ENCODE results near the gene LRP8. TPM values are rescaled to one million over a fixed set of nuclear protein-coding genes. Genes with fewer than 3 reads are reported as not detected.

Gene LRP8
- total RNA-seq, 2 donors from 2014 or later: 4.7 to 15.3 TPM

DNA sequence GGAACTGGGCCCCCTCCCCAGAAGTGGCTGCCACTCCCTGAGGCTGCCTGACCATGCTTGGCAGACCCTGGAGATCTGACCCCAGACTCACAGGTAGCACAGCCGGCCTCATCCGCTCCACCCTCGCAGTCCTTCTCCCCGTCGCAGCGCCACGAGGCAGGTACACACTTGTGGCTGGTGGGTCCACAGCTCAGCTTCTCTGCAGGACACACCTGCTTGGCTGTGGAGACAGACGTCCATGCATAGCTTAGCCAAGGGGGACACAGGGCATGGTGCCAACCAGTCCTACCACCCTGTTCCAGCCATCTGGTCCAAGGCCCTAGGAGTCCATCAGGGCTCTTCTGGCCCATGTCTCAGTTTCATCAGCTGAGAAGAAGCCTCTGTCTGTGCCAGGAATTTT is 47.4 kb downstream of the LRP8 start:
- intact Hi-C loops (cut with DNase I): no loop called here

DNA sequence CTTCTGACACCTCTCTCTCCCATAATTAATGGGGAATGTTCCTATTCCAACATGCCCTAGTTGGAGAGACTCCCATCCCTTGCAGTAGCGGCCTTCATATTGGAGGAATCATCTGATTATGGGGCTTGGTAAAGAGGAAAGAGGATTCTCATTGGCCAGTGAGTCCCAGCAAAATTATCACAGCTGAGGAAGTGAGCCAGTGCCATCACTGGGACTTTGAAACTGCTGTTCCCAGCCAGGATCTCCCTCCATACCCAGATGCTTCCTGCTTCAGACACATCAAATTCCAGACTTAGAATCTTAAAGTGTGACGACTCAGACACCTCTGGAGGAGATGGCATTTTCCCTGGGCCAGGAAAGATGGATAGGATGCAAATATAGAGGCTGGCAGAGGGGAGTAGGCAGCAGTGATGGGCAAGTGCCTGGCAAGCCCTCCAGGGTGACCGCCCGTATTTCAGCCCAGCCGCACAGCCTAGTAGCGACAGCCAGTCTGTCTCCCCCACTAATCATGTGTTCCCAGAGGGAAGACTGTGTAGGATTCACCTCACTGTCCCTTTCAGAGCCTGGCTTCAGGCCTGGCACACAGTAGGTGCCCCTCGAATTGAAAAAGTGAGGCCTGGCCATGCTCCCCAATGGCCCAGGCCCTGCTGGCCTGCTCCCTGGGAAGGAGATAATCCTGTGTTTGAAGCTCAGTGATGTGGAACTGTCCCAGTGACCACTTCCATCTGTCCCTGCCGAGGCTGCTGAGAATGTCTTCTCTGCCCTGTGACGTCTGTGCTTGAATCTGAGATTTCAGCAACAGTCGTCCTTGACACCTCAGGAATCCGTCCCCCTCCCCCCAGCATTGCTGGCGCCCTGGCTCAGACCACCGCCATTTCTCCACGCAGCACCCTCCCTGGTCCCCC is 48.3 kb downstream of the LRP8 start:
- TF ChIP-seq, protein P1, sequence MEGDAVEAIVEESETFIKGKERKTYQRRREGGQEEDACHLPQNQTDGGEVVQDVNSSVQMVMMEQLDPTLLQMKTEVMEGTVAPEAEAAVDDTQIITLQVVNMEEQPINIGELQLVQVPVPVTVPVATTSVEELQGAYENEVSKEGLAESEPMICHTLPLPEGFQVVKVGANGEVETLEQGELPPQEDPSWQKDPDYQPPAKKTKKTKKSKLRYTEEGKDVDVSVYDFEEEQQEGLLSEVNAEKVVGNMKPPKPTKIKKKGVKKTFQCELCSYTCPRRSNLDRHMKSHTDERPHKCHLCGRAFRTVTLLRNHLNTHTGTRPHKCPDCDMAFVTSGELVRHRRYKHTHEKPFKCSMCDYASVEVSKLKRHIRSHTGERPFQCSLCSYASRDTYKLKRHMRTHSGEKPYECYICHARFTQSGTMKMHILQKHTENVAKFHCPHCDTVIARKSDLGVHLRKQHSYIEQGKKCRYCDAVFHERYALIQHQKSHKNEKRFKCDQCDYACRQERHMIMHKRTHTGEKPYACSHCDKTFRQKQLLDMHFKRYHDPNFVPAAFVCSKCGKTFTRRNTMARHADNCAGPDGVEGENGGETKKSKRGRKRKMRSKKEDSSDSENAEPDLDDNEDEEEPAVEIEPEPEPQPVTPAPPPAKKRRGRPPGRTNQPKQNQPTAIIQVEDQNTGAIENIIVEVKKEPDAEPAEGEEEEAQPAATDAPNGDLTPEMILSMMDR (IDR thresholded peaks at IDR 0.05): no peak
- Histone ChIP-seq H3K4me1 (no peaks in the 10 kb centered on the region), H3K9me3 (no peaks in the 10 kb centered on the region), H3K4me3 (no peak overlapping the region), H3K9ac (ENCODE audit: low read depth in 2 of 2, low read length in 2 of 2) (no peak overlapping the region), H3K36me3 (no peaks in the 10 kb centered on the region), H3K27me3 (no peaks in the 10 kb centered on the region), H3K27ac (no peak overlapping the region)
- intact Hi-C loops (cut with DNase I): loop anchor here (1.0 kb wide), 1 partner anchor 114 kb away; no protein-coding TSS in a partner anchor
- no peak for DNase-seq

More for the DNA sequence above, 47.4 kb downstream of the LRP8 start:
- TF ChIP-seq, protein P1 (IDR thresholded peaks at IDR 0.05): no peak
- Histone ChIP-seq H3K4me1 (no peaks in the 10 kb centered on the region), H3K27ac (no peak overlapping the region), H3K27me3 (no peaks in the 10 kb centered on the region), H3K9me3 (no peaks in the 10 kb centered on the region), H3K4me3 (no peak overlapping the region), H3K36me3 (no peaks in the 10 kb centered on the region), H3K9ac (ENCODE audit: low read depth in 2 of 2, low read length in 2 of 2) (no peak overlapping the region)
- DNase-seq: no peak

DNA sequence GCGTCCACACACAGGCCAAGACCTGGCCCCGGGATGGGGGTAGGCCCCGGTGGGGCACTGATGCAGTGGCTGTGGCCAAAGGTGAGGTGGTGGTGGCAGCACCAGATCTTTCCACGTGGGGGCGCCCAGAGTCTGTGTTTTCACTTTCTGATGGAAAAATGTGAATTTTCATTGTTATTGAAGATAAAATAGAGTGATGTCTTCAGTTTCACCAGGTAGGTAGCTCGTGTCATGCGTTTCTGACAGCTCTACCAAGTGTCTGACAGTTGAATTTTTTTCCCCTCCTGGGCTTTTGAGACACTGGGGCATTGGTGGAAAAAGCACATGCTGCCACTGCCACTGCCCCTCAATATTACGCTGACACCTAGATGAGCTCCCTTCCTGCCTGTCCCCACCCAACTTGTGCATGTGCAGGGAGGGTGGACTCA is 49.6 kb downstream of the LRP8 start:
- H3K4me3 ChIP-seq: no peak overlapping the region
- TF ChIP-seq, protein P1 (IDR thresholded peaks at IDR 0.05): peak; percentile 89

DNA sequence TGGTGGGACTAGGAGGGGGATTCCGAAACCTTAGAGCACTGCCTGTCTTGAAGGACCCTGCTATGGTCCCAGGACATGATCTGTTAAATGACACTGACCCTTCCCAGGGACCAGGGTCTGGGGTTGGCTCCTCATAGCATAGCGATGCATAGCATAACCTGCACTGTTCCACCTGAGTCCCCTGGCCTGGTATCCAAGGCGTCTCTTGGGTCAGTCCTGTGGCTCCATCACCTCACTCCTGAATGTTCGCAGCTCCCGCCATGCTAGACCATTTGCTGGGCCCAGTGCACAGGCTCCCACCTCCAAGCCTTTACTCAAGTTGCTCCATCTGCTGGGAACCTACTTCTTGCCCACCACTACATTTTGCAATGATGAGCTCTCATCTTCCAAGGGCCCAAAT is 50.5 kb downstream of the LRP8 start:
- H3K4me1 ChIP-seq: no peaks in the 10 kb centered on the region
- no peak overlapping the region for H3K27ac ChIP-seq
- TF ChIP-seq, protein P1 (IDR thresholded peaks at IDR 0.05): no peak
- no peak for DNase-seq
- H3K36me3 ChIP-seq: no peaks in the 10 kb centered on the region
- no peaks in the 10 kb centered on the region for H3K9me3 ChIP-seq
- no peak overlapping the region for H3K9ac ChIP-seq (ENCODE audit: low read depth in 2 of 2, low read length in 2 of 2)
- H3K4me3 ChIP-seq: no peak overlapping the region
- intact Hi-C loops (cut with DNase I): no loop called here
- no peaks in the 10 kb centered on the region for H3K27me3 ChIP-seq

More for the DNA sequence above, 49.6 kb downstream of the LRP8 start:
- H3K4me1 ChIP-seq: no peaks in the 10 kb centered on the region
- no peaks in the 10 kb centered on the region for H3K36me3 ChIP-seq
- peak; percentile 57 for DNase-seq
- H3K27ac ChIP-seq: no peak overlapping the region
- H3K9me3 ChIP-seq: no peaks in the 10 kb centered on the region
- H3K27me3 ChIP-seq: no peaks in the 10 kb centered on the region
- no peak overlapping the region for H3K9ac ChIP-seq (ENCODE audit: low read depth in 2 of 2, low read length in 2 of 2)
- intact Hi-C loops (cut with DNase I): no loop called here

DNA sequence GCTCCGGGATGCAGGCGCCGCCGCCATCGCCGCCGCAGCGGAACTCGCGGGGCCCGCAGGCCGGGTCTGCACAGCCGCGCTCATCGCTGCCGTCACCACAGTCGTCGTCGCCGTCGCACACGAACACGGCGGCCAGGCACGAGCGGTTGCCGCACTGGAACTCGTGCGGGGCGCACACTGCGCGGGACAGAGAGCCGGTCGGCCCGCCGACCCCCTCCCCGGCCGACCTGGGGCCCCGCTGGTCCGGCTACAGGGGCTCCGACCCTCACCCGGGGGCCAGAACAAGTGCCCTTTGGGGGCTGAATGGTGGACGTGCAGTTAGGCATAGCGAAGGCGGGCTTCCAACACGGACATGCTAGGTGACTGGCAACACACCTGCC is 51.0 kb downstream of the LRP8 start:
- Histone ChIP-seq H3K36me3 (no peaks in the 10 kb centered on the region), H3K9me3 (no peaks in the 10 kb centered on the region), H3K4me1 (no peaks in the 10 kb centered on the region), H3K27ac (no peak overlapping the region), H3K4me3 (no peak overlapping the region), H3K9ac (ENCODE audit: low read depth in 2 of 2, low read length in 2 of 2) (no peak overlapping the region), H3K27me3 (no peaks in the 10 kb centered on the region)
- no peak for DNase-seq
- intact Hi-C loops (cut with DNase I): no loop called here
- TF ChIP-seq, protein P1 (IDR thresholded peaks at IDR 0.05): no peak
